PC-9 (cell line): Measurements from ENCODE around the gene DLG2. TPM values are rescaled to one million over a fixed set of nuclear protein-coding genes. Genes with fewer than 3 reads are reported as not detected.

ENCODE experiments used
- BruUV-seq: library from RNA; stranded (reverse); fragments of 400-500 nt; replicated peaks from 2 replicates; lab custom pipeline; 2021; lab: Mats Ljungman, UMichigan
- CTCF ChIA-PET: fragments of 300-600 bp; sonication (Branson Sonifier 250); formaldehyde crosslinking; loops from one replicate; lab custom pipeline; 2022; ENCODE audit warnings: antibody characterized with exemption; lab: Charles Lee
- POLR2A ChIA-PET: fragments of 300-600 bp; sonication (Branson Sonifier 250); formaldehyde crosslinking; loops from one replicate; lab custom pipeline; 2022; ENCODE audit warnings: antibody characterized with exemption; ENCODE audit not compliant: unreplicated experiment; lab: Charles Lee
- DNase-seq, 2 experiments: peaks; one replicate each; pipeline versions ENCODE4 v3.0.0 to v3.0.0-alpha.2; 2015 to 2022; ENCODE audit warnings: mixed read lengths in 1 of 2
- H2AFZ ChIP-seq: fragments of 200-600 bp; sonication (generic); 2 replicates; pipeline ENCODE4 v1.8.1; 2017; ENCODE audit warnings: antibody characterized with exemption
- H3F3A ChIP-seq: fragments of 200-600 bp; sonication (generic); 2 replicates; pipeline ENCODE4 v1.8.1; 2017; ENCODE audit warnings: antibody characterized with exemption, mild to moderate bottlenecking, low read depth; ENCODE audit not compliant: insufficient read depth
- H3K27ac ChIP-seq: fragments of 200-600 bp; sonication (generic); 2 replicates; pipeline ENCODE4 v1.6.1; 2016; ENCODE audit warnings: mixed run types
- H3K27me3 ChIP-seq: fragments of 200-600 bp; sonication (generic); 2 replicates; pipeline ENCODE4 v1.6.1; 2016; ENCODE audit warnings: low read depth, mixed run types; ENCODE audit not compliant: insufficient read depth
- H3K36me3 ChIP-seq: fragments of 200-600 bp; sonication (generic); 2 replicates; pipeline ENCODE4 v1.6.1; 2016; ENCODE audit warnings: low read depth, mixed run types
- H3K4me1 ChIP-seq: fragments of 200-600 bp; sonication (generic); replicated peaks from 2 replicates; pipeline ENCODE4 v1.6.1; 2016; ENCODE audit warnings: mixed run types; ENCODE audit not compliant: insufficient read depth
- H3K4me2 ChIP-seq: fragments of 200-600 bp; sonication (generic); 2 replicates; pipeline ENCODE4 v1.6.1; 2017; ENCODE audit warnings: mixed run types
- H3K4me3 ChIP-seq: fragments of 200-600 bp; sonication (generic); 2 replicates; pipeline ENCODE4 v1.6.1; 2016; ENCODE audit warnings: mixed run types
- H3K79me2 ChIP-seq: fragments of 200-600 bp; sonication (generic); 2 replicates; pipeline ENCODE4 v1.6.1; 2017; ENCODE audit warnings: low read depth, mixed run types
- H3K9me2 ChIP-seq: fragments of 200-600 bp; sonication (generic); 2 replicates; pipeline ENCODE4 v1.8.1; 2017; ENCODE audit warnings: mild to moderate bottlenecking; ENCODE audit not compliant: insufficient read depth
- H3K9me3 ChIP-seq: fragments of 200-600 bp; sonication (generic); 2 replicates; pipeline ENCODE4 v1.8.1; 2016; ENCODE audit warnings: low read depth; ENCODE audit not compliant: insufficient read depth
- H4K20me1 ChIP-seq: fragments of 200-600 bp; sonication (generic); 2 replicates; pipeline ENCODE4 v1.8.1; 2017; ENCODE audit not compliant: insufficient read depth
- CTCF ChIP-seq: fragments of 200-600 bp; sonication (generic); conservative IDR thresholded peaks from 2 replicates; pipeline ENCODE4 v1.6.1; 2017; ENCODE audit warnings: mixed run types, antibody characterized with exemption, mild to moderate bottlenecking, moderate library complexity
- EZH2 ChIP-seq: fragments of 200-600 bp; sonication (generic); IDR thresholded peaks from 2 replicates; pipeline ENCODE4 v1.8.0; 2017; ENCODE audit warnings: antibody characterized with exemption, low read depth
- intact Hi-C: fragments of 100-400 bp; cut with micrococcal nuclease; formaldehyde crosslinking; loops from one replicate; pipeline ENCODE4 v1.10.0; 2022; ENCODE audit not compliant: unreplicated experiment
- total RNA-seq: library from RNA; stranded (reverse); gene quantifications from 2 replicates; pipeline ENCODE4 v1.2.3, GENCODE V29; 2021

Gene DLG2
- total RNA-seq, 1 experiment from 2014 or later = 6.4 TPM

- BruUV-seq = no TSS peak
- Histone ChIP-seq H3K4me1 (no peaks in the 10 kb centered on the region), H3K9me3 (no peaks in the 10 kb centered on the region), H2AFZ (no peak overlapping the region), H3K9me2 (no peaks in the 10 kb centered on the region), H3K27me3 (no peaks in the 10 kb centered on the region), H3K27ac (no peak overlapping the region), H4K20me1 (no peaks in the 10 kb centered on the region), H3K4me3 (no peak overlapping the region), H3K79me2 (no peaks in the 10 kb centered on the region), H3K36me3 (no peaks in the 10 kb centered on the region), H3F3A (no peaks in the 10 kb centered on the region), H3K4me2 (no peak overlapping the region)
- TF ChIP-seq EZH2 = no peak
- TF ChIP-seq CTCF = no peak
- DNase-seq = no peak
- intact Hi-C loops = no loop called here
- ChIA-PET CTCF (no interaction called here), POLR2A (no interaction called here)
Observed at GRCh38 chr11:83655976-83656375, 1971.2 kb downstream of the DLG2 start.

GRCh38 chr11:83649528-83649855 is 1977.7 kb downstream of the DLG2 start:
- no peak for DNase-seq
- CTCF ChIA-PET = no interaction called here
- Histone ChIP-seq H3K4me3 (no peak overlapping the region), H2AFZ (no peak overlapping the region), H3K4me2 (no peak overlapping the region), H3K9me2 (no peaks in the 10 kb centered on the region), H3K27ac (no peak overlapping the region), H3F3A (no peaks in the 10 kb centered on the region), H3K9me3 (no peaks in the 10 kb centered on the region), H3K27me3 (no peaks in the 10 kb centered on the region; the same call in 1 of the 2 replicates), H4K20me1 (no peaks in the 10 kb centered on the region), H3K79me2 (no peaks in the 10 kb centered on the region), H3K36me3 (no peaks in the 10 kb centered on the region), H3K4me1 (no peaks in the 10 kb centered on the region)
- POLR2A ChIA-PET = no interaction called here
- no TSS peak for BruUV-seq
- TF ChIP-seq CTCF = no peak
- no peak for TF ChIP-seq EZH2
- intact Hi-C loops = no loop called here

GRCh38 chr11:83648610-83649527 is 1978.3 kb downstream of the DLG2 start:
- Histone ChIP-seq H3K4me3 (no peak overlapping the region), H3K9me3 (no peaks in the 10 kb centered on the region), H4K20me1 (no peaks in the 10 kb centered on the region), H3K27me3 (no peaks in the 10 kb centered on the region; the same call in 1 of the 2 replicates), H3K4me2 (no peak overlapping the region), H3K79me2 (no peaks in the 10 kb centered on the region), H3K27ac (no peak overlapping the region), H3K36me3 (no peaks in the 10 kb centered on the region), H3K4me1 (no peaks in the 10 kb centered on the region), H3F3A (no peaks in the 10 kb centered on the region), H2AFZ (no peak overlapping the region), H3K9me2 (no peaks in the 10 kb centered on the region)
- TF ChIP-seq CTCF = no peak
- no peak for TF ChIP-seq EZH2
- no peak for DNase-seq
- intact Hi-C loops = no loop called here
- BruUV-seq = no TSS peak
- CTCF ChIA-PET = no interaction called here
- POLR2A ChIA-PET = interaction anchor here (0.6 kb wide), 1 partner anchor 166 kb away, joined by 5 read pairs; no protein-coding TSS in a partner anchor
